Thyroid gland (tissue), 4 donors: ENCODE results near the gene LYSMD3. TPM values are rescaled to one million over a fixed set of nuclear protein-coding genes. Genes with fewer than 3 reads are reported as not detected.

Experiments
- DNase-seq, 2 donors: peaks; one replicate each; pipeline ENCODE4 v3.0.0-alpha.2; 2019
- H3K27ac ChIP-seq, 3 donors: fragments of 200-600 bp; sonication (generic); 1 replicate in 2 of 3; 2 replicates in 1 of 3; pipeline ENCODE4 v1.5.1; 2016 to 2019; ENCODE audit warnings: mild to moderate bottlenecking in 1 of 3, moderate library complexity in 1 of 3
- H3K27me3 ChIP-seq: fragments of 200-600 bp; sonication (generic); one replicate; pipeline ENCODE4 v1.5.1; 2019
- H3K36me3 ChIP-seq, 2 donors: fragments of 200-600 bp; sonication (generic); one replicate each; pipeline ENCODE4 v1.5.1; 2016 to 2019
- H3K4me1 ChIP-seq, 2 donors: fragments of 200-600 bp; sonication (generic); one replicate each; pipeline ENCODE4 v1.5.1; 2017 to 2019
- H3K4me3 ChIP-seq, 3 donors: fragments of 200-600 bp; sonication (generic); replicated peaks in 1 of 3; 1 replicate in 2 of 3; 2 replicates in 1 of 3; pipeline ENCODE4 v1.5.1; 2016; ENCODE audit warnings: mild to moderate bottlenecking in 1 of 3
- H3K9me3 ChIP-seq: fragments of 200-600 bp; sonication (generic); one replicate; pipeline ENCODE4 v1.5.1; 2017
- POLR2A ChIP-seq, 2 donors: fragments of 450-650 bp; IDR thresholded peaks; one replicate each; pipeline ENCODE4 v1.6.1; 2017; ENCODE audit warnings: antibody characterized with exemption in 2 of 2, mild to moderate bottlenecking in 2 of 2, moderate library complexity in 1 of 2
- WGBS, 2 donors: methylation state at CpG; one replicate each; pipeline ENCODE4 v1.1.5; 2017; 5-methylcytosine and 5-hydroxymethylcytosine counted together
- intact Hi-C: fragments of 100-400 bp; cut with DNase I; formaldehyde crosslinking; loops from one replicate; pipeline ENCODE4 v1.15.1; 2023
- total RNA-seq, 4 donors: library from RNA; depleted of rRNA; stranded (reverse); fragments of >200 nt; gene quantifications; one replicate each; pipeline ENCODE4 v1.2.3, GENCODE V29; 2016
- TF ChIP-seq, protein P1 (sequence below), 6 experiments: fragments of 200-600 bp in 3 of 6; fragments of 450-650 bp in 3 of 6; sonication (generic) in 3 of 6; IDR thresholded peaks; one replicate each; pipeline ENCODE4 v1.5.1; 2016 to 2019; ENCODE audit warnings: antibody characterized with exemption in 6 of 6, mild to moderate bottlenecking in 2 of 6, inconsistent platforms in 1 of 6, moderate library complexity in 1 of 6

Gene LYSMD3
- total RNA-seq, 4 donors from 2014 or later, result 20.9 to 32.7 (median 27.2) TPM

DNA sequence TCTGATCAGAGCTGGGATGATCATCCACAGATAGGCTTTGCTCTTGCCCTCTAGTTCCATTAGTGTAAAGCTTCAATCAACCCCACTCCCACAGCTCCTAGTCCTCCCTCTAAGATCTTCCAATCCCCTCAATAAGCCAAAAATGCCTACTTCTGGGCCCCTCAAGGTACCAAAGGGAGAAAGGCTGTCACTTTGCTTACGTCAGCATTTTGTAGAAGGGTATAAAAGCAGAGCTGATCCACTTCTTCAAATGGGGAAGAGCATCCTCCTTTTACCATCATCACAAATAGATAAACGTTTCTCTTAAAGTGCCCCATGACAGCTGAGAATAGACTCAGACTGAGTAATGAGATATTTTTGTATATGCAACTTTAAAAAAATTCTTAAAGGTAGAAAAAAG is 16.1 kb upstream of the LYSMD3 start:
- intact Hi-C loops, result no loop called here
- H3K9me3 ChIP-seq, result no peaks in the 10 kb centered on the region
- WGBS, 2 donors, result 89% methylated on average over 2 of the region's 2 CpGs
- DNase-seq, result no peak
- H3K36me3 ChIP-seq, result no peaks in the 10 kb centered on the region
- peaks cover 15 to 19% of the 10 kb centered on the region in 2 donors for H3K4me1 ChIP-seq
- H3K27me3 ChIP-seq, result no peaks in the 10 kb centered on the region
- no peak overlapping the region for H3K4me3 ChIP-seq
- TF ChIP-seq, protein P1, sequence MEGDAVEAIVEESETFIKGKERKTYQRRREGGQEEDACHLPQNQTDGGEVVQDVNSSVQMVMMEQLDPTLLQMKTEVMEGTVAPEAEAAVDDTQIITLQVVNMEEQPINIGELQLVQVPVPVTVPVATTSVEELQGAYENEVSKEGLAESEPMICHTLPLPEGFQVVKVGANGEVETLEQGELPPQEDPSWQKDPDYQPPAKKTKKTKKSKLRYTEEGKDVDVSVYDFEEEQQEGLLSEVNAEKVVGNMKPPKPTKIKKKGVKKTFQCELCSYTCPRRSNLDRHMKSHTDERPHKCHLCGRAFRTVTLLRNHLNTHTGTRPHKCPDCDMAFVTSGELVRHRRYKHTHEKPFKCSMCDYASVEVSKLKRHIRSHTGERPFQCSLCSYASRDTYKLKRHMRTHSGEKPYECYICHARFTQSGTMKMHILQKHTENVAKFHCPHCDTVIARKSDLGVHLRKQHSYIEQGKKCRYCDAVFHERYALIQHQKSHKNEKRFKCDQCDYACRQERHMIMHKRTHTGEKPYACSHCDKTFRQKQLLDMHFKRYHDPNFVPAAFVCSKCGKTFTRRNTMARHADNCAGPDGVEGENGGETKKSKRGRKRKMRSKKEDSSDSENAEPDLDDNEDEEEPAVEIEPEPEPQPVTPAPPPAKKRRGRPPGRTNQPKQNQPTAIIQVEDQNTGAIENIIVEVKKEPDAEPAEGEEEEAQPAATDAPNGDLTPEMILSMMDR (IDR thresholded peaks at IDR 0.05), result no peak
- TF ChIP-seq POLR2A (IDR thresholded peaks at IDR 0.05), result no peak
- H3K27ac ChIP-seq, result no peak overlapping the region

GRCh38 chr5:90542827-90543519 is 13.6 kb upstream of the LYSMD3 start:
- Histone ChIP-seq H3K27ac (no peak overlapping the region), H3K36me3 (no peaks in the 10 kb centered on the region), H3K9me3 (no peaks in the 10 kb centered on the region), H3K4me1 (peaks cover 11 to 12% of the 10 kb centered on the region in 2 donors), H3K4me3 (no peak overlapping the region), H3K27me3 (no peaks in the 10 kb centered on the region)
- DNase-seq, result no peak
- TF ChIP-seq POLR2A (IDR thresholded peaks at IDR 0.05), result no peak
- intact Hi-C loops, result no loop called here
- 78 to 88% methylated on average over 4 of the region's 4 CpGs for WGBS, 2 donors

DNA sequence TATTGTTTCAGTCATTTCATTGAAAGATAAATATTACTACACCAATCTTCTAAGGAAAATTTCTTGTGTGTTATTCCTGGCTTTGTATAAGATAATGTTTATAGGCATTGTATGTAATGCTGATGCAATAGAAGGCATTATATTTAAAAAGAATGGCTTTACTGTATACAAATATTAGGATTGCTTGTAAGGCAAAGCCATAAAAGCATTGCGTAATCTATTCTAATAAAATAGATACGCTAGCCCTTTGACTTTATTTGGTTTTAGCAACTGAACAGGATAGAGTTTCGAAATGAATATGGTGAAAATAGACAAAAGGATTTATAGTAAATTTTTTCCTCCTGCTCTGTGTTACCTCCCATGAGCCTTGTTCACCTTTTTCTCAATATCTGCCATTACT is 5.5 kb upstream of the LYSMD3 start:
- Histone ChIP-seq H3K36me3 (no peaks in the 10 kb centered on the region), H3K4me1 (peaks cover 3 to 9% of the 10 kb centered on the region in 2 donors), H3K9me3 (no peaks in the 10 kb centered on the region), H3K27me3 (no peaks in the 10 kb centered on the region), H3K4me3 (no peak overlapping the region), H3K27ac (no peak overlapping the region)
- intact Hi-C loops, result loop anchor here (10.0 kb wide), 1 partner anchor 100 kb away; no protein-coding TSS in a partner anchor
- no peak for DNase-seq
- TF ChIP-seq, protein P1 (IDR thresholded peaks at IDR 0.05), result no peak
- no peak for TF ChIP-seq POLR2A (IDR thresholded peaks at IDR 0.05)
- 95 to 96% methylated on average over 3 of the region's 3 CpGs for WGBS, 2 donors

DNA sequence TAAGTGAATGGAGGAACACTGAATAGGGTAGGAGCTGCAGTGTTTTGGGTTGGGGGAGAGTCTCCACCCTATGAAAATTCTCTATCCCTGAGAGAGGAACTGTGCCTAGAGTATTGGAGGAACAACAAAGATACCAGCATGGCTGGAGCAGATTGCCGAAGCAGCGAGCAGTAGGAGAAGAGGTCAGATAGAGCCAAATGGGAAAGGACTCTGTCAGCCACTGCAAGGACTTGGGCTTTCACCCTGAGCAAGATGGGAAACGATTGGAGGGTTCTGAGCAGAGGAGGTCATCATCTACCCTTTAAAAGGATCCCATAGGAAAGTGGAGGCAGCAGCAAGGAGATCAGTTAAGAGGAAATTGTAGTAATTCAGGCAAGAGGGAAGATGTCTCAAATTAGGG is 4.4 kb upstream of the LYSMD3 start:
- DNase-seq, result no peak
- Histone ChIP-seq H3K4me3 (no peak overlapping the region), H3K4me1 (peaks cover 3 to 9% of the 10 kb centered on the region in 2 donors), H3K36me3 (no peaks in the 10 kb centered on the region), H3K27me3 (no peaks in the 10 kb centered on the region), H3K27ac (no peak overlapping the region), H3K9me3 (no peaks in the 10 kb centered on the region)
- intact Hi-C loops, result loop anchor here (10.0 kb wide), 1 partner anchor 99 kb away; no protein-coding TSS in a partner anchor
- WGBS, 2 donors, result 70 to 79% methylated on average over 3 of the region's 3 CpGs
- TF ChIP-seq, protein P1 (IDR thresholded peaks at IDR 0.05), result no peak
- TF ChIP-seq POLR2A (IDR thresholded peaks at IDR 0.05), result no peak

DNA sequence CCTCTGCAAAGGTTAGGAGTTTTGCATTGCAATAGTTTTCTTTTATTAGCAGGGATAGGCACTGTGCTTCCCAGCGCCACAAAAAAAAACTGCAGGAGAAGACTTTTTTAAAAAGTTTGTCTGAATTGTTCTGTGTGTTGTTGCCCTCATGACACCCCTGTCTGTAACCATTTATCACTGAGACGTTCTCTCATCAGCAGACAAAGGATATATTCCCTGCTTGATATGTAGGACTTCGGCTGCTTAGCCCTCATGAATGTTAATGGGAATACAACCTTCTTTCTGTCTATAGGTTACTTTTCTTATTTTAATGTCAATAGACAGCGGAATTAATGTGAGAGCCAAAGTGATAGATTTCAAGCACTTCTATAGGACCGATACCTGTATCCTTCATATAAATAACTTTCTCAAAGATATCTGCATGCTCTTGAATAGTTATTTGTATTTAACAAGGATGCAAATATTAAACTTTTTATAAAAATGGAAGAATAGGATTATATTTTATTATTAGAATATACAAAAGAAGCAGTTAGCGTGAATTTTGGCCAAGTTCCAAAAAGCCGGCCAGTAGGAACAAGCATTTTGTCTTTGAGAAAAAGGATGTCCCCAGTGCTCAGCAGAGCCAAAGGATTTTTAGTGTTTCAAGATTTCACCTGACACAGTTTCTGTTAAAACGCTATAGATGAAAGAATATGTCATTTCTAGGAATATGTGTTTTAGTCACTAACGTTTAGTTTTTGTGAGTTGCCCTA is 1.5 kb upstream of the LYSMD3 start:
- intact Hi-C loops, result loop anchor here (10.0 kb wide), 1 partner anchor 96 kb away; no protein-coding TSS in a partner anchor
- no peaks in the 10 kb centered on the region for H3K9me3 ChIP-seq
- no peaks in the 10 kb centered on the region for H3K27me3 ChIP-seq
- H3K36me3 ChIP-seq, result no peaks in the 10 kb centered on the region
- DNase-seq, result peak in 1 of 2 donors; percentile 12
- no peak overlapping the region for H3K27ac ChIP-seq
- peaks cover 14 to 23% of the 10 kb centered on the region in 2 donors for H3K4me1 ChIP-seq
- H3K4me3 ChIP-seq, result no peak overlapping the region
- TF ChIP-seq, protein P1 (IDR thresholded peaks at IDR 0.05), result no peak
- TF ChIP-seq POLR2A (IDR thresholded peaks at IDR 0.05), result no peak
- 53 to 54% methylated on average over 9 of the region's 9 CpGs for WGBS, 2 donors
